NCI-H146 treated with DMSO at 0.1 percent for 48 hours (cell line): Measurements from ENCODE around the gene PRELID2.
"Not testable (repeated sequence)": the region's sequence is repeated elsewhere in the genome, so short reads cannot be mapped to it uniquely, and the experiment has no call there.

Experiments
- DNase-seq: peaks from one replicate; lab custom pipeline; 2025; ENCODE audit not compliant: unreplicated experiment; lab: John Stamatoyannopoulos, UW

PRELID2 gene

DNA sequence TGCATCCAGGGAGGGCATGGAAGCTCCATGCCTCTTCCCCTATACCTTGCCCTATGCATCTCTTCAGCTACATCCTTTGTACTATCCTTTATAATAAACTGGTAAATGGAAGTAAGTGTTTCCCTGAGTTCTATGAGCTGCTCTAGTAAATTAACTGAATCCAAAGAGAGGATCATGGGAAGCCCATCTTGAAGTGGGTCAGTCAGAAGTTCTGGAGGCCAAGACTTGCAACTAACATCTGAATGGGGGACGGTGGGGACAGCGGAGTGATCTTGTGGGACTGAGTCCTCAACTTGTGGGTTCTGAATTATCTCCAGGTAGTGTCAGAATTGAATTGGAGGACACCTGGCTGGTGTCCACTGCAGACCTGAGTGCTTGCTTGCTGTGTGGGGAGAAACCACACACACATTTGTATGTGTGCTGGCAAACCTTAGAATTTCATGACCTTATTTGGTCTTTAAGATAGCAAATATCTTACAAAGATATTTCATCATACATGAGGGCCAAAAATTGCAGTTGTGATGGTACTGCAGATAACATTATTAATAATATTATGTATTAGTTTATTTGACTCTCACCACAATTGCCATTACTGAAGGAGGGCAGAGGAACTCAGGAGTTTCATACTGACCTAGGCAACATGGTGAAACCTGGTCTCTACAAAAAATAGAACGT, 5.5 kb upstream of the PRELID2 start:
- DNase-seq, result no peak

DNA sequence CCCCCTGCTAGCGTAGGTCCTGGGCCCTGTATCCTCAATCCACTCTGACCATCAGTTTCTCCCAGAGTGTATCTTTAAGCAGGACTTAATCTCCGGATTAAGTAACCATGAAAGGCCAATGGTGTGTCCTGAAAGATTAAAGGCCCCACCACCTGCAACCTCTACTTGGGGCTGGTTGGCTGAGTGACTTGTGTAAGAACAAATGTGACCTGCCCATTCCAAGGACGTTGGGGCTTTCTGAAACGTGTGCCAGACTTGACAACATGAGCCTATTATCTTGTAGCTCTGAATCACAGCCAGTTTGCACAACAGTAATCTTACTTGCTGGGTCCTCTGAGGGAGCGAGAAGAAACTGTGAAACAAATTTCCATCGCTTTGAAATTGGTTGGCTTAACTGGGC, 3.1 kb upstream of the PRELID2 start:
- no peak for DNase-seq

DNA sequence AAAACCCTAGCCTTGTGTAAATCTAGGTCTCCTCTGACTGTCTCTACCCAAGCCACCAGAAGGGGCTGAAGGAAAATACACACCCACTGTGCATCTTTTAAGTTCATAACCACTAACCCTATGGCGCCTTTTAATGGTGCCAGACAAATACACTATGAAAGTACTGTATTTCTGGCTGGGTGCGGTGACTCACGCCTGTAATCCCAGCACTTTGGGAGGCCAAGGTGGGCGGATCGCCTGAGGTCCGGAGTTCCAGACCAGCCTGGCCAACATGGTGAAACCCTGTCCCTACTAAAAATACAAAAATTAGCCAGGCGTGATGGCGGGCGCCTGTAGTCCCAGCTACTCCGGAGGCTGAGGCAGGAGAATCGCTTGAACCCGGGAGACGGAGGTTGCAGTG, 1.1 kb upstream of the PRELID2 start:
- DNase-seq, result not testable (repeated sequence)

DNA sequence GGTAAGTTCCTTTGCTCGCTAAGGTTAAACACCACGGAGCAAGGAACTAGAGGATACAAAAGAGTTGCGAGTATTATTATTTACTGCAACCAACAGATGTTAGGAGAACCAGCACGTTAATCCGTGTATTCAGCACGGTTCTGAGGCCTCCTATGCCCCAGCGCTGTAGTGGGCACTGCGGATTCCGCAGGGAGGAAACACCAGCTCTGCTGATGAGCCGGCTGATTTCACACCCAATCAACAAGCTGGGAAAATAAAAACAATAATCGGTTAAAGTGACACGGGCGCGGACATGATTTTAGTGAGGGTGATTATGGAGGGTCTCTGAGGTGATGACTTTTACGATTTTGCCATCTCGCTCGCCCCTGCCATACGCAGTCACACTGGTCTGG, 702 bp upstream of the PRELID2 start:
- DNase-seq, result no peak

DNA sequence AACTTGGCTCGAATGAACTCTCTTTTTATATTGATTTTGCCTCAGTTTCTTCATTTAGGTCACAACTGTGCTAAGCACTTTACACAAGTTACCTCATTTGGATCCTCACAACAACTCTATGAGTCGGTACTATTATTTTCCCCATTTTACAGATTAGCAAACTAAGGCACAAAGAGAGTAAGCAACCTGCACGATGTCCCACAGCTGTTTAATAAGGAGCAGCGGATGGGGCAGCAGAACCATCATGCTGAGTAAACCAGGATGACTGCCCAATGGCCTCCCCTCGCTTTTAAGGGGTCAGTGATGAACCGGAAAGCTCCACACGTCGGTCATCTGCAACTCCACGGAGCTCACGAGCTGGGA, 607 bp downstream of the PRELID2 start:
- no peak for DNase-seq

DNA sequence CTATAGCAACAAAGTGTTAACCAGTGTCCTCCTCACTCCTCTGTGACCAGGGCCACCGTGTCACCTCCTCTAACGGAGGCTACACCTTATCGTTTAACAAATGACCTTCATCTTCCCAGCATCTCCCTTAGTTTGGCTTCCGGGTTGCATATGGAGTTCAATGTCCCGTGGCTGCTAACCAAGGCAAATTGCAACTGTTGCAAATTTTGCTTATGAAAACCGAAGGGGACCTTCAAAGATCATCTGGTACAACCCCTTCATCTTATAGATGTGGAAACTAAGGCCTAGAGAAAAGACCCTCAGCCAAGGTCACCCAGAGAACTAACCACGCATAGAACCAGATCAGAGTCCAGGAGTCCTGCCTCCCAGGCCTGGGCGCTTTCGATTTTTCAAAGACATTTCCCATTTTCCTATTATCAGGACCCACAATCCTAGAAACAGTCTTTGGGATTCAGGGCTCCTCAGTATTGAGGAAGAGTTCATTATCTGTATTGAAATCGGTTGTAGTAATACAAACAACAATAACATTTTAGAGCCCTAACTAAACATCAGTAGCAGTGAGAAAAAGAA, 1.4 kb downstream of the PRELID2 start:
- DNase-seq, result no peak

DNA sequence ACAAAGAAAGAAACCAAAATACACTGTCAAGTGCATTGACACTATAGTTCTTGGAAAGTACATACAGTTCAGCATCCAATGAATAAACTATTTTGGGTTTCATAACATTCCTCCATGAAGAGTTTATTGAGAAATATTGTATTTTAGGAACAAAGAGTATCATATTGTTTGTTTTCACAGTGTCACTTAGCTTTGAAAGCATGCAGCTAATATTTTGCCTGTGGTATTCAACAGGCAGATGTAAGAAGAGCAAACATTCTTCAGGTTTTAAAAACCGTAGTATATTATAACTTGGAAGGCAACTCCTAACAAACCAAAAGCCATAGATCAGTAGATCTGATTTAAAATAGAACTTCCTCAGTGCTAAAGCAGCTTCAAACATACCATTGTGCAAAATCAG, 4.5 kb downstream of the PRELID2 start:
- DNase-seq, result no peak

DNA sequence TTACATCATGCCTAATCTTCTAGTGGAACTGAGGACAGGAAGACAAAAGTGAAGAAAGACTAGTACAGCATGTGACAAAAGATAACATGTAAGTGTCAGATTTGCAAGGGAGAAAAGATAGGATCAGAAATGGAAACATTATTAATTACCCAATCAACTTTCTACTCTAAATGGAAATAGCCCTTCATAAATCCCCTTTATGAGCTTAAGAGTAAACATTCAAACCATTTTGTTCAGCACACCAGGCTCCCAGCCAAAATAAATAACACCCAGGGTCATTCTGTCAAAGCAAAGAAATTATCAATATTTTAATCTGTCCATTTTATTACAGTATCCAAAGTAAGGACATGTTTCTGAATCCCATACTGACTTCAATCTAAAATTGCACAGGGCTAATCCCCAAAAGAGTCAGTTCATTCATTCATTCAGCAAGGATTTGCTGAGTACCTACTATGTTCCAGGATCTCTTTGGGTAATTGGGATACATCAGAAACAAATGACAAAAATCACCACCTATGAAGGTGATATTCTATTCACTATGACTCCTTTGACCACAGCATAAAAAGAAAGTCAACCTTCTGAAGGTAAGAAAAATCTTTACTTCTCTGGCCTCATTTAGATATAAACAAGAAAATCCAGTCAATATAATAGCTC, 5.3 kb downstream of the PRELID2 start:
- no peak for DNase-seq

DNA sequence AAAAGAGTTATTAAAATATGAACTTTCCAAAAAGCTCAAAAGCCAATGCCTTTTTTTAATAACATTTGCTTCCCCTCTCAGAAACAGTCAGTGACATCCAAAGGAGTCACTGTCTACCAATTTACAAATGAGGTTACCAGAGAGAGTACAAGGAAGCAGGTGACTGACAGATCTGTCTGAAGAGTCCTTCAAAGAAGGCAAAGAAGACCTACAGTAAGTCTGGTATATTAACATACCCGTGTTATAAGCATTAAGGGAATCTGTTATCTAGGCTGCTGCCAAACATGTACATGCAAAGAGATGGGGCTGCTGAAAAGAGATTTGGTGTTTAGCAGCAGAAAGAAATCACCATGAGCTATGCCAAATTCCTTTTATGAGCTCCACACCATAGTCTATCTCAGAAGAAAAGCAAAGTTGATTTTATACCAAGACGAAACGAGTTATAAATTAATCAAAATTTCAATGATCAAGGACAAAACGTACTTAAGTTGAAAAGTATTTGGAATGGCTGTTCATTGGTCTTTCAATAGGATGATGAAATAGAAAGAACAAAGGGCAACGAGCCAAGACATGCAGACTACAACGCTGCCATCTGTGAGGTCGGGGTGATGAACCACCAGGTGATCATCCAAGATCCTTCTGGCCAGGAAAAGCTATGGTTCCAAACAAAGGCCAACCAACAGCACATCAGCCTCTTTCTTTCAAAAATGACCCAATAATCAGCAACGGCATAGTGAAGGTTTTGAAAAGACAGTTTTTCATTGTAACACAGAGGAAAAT, 8.1 kb downstream of the PRELID2 start:
- DNase-seq, result no peak

DNA sequence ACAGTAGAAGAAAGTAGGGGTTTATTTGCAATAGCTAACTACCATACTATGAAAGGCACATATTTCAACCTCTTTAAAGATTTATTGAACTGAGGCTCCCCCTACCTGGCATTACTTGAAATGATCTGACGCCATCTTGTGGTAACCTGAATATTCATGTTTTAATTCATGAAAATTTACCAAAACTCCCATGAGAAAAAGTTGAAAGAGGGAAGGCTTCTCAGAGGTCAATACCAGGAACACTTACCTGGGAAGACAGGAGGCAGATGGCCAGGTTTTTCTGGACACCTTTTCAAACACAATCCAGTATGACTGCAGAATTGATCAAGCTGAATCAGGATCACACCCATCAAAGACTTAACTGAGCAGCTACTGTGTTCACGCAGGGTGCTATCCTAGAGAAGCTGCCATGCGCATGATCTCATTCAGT, 9.4 kb downstream of the PRELID2 start:
- DNase-seq, result no peak

DNA sequence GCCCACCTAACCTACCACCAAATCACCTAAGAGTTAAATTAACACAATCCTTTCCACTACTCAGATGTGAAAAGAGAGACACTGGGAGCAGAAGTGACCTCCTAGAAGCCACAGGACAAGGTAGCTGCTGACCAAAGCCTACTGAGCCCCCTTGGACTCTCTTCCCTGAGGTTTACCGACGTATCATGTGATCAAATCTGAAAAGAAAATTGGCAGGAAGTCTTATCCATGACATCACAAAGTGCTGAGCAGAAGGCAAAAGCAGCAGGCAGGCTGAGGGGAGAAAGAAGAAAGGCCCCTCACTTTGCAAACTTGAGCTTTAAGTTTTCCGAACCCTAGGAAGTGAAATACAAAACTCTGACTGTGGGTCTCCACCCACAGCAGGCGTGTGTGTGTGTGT, 11.1 kb downstream of the PRELID2 start:
- no peak for DNase-seq

DNA sequence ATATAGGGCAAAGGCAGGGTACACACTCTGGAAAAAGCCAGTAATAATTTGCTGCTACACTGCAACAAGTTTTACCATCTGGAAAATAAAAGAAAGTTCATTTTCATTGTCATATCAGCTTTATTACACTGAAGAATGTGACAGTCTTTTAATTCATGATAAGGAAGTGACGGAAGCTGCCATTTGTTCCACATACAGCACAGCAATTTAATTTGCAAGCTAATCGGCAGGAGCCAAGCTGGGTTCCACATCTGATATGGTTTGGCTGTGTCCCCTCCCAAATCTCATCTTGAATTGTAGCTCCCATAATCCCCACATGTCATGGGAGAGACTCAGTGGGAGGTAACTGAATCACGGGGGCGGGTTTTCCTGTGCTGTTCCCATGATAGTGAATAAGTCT, 16.5 kb downstream of the PRELID2 start:
- DNase-seq, result no peak

DNA sequence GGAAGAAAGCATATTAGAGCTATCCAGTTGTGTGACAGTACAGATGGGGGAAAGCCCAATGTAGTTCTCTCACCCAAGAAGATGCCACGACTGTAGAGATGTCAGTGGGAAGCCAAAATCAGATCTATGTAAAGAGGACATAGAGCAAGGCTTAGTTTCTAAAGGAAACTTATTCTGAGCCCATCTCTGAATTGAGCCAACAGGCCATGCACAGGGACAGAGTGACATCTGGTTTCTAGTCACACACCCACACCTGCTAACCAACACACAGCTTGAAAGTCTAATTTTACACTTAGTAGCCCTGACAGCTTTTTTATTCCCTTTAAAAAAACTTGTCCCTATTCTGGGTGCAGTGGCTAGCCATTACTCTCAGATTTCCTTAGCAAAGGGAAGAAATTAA, 22.3 kb downstream of the PRELID2 start:
- no peak for DNase-seq

DNA sequence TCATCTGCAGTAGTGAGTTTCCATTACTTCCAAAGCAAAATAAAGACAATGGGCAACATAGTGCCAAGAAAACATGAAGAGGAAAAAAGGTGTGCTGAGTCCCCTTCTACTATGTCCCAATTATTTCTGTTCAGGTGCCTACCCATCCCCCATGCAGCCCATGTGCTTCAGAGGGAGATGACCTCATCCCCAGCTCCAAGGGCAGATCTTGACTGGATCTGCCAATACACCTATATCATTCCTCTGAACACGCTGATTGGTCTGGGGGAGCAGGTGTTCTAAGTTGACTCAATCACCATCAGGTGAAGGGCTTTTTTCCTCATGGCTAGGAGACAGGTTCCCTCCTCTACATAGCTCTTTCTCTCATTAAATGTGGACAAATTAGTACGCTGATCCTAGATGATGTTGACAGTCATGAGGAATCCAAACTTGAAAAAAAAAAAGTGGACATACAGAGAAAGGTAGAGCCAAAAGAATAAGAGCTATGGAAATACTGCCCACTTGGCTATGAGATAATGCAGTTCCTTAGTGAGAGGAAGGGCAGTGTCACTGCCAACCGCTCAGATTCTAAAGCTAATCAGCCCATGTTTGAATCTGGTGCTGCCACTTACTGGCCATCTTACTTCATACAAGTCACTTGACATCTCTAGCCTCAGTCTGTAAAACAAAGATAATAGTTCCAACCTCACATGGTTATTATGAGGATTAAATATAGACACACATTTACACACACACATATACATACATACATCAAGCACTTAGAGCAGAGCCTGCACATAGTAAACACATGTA, 23.1 kb downstream of the PRELID2 start:
- DNase-seq, result no peak

DNA sequence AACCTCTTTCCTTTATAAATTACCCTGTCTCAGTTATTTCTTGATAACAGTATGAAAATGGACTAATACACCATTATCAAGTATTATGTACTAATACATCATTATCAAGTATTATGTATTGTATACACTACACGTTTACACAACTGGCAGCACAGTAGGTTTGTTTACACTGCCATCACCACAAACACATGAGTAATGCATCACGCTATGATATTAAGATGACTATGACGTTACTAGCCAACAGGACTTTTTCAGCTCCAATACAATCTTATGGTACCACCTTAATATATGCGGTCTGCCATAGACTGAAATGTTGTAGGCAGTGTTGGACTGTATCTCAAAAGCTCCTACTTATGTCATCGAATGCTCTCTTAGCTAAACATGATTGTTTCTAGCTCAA, 28.2 kb downstream of the PRELID2 start:
- no peak for DNase-seq

DNA sequence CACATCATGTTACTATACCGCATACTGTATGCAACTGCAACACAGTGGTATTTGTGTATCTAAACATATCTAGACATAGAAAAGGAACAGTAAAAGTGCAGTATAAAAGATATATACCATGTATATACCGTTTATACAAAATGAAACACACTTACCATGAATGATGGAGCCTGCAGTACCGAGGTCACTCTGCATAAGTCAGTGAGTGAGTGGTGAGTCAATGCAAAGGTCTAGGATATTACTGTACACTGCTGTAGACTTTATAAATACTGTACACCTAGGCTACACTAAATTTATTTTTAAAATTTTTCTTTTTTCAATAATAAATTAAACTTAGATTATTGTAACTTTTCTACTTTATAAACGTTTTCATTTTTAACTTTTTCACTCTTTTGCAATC, 29.3 kb downstream of the PRELID2 start:
- no peak for DNase-seq

DNA sequence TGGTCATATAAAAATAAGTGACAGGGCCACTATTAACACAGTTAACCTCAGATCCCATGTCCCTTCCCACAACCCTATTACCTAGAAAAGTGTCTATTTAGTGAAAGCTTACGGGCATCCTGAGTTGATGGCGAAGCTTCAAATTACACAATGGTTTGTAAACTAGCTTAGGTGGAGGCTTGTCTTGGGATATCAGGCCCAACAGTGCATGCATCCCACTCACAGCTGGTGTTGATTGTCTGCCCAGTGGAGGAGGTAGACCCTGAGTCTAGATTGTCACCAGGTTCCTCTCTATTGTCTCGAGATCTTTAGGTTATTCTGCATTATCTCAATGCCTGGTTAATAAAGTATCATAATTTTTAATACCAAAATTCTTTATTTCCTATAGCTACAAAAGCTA, 30.4 kb downstream of the PRELID2 start:
- DNase-seq, result no peak

DNA sequence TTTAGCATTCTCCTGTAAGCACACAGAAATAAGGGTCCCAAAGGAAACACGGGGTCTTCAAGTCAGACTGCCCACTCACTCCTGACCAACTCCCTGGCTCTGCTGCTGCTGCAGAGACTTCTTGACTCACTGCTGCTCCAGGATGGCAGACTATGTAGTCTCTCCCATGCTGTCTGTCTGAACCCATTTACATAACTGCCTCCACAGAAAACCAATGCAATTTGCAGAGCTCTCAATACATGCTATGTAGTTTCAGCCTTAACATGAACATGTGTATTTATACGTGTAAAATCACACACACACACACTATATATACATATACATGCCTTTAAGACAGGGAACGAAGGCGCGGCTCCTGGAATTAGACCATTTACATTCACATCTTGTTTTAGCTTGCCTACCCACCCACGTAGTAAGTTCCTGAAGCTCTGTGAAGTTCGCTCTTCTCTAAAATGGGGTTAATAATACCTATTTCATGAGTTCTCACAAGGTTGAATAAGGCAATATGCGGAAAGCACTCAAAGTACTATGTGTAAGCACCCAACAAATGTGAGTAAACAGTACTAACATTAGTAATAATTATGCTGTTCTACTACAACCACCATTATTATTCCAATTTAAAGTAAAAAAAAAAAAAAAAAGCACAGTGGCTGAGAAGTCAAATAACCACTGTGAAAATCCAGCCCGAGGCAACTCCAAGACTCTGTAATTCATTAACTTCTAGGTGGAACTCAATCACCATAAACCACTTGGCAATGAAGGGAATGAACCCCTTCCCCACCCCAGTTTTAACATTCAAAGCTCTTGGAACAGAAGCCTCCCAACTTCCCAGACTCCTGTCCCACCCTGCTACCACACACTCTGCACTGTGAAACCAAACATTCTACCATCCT, 31.8 kb downstream of the PRELID2 start:
- no peak for DNase-seq

DNA sequence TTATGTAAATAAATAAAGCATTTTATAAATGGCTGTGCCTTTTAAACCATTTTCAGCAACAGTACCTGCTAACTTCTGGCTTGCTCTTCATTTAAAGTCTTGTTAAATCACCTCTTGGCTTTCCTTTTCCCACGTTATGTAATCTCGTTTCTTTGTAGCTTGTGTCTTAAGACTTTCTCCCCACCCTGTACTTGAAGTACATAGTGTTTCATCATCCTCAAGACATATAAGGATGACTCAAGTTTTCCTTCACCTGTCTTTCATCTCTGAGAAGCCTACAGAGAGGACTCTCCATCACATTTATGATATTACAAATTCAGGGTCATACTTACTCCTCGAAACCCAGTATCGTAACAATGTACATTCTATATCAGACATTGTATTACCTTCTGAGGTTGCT, 33.9 kb downstream of the PRELID2 start:
- DNase-seq, result no peak

DNA sequence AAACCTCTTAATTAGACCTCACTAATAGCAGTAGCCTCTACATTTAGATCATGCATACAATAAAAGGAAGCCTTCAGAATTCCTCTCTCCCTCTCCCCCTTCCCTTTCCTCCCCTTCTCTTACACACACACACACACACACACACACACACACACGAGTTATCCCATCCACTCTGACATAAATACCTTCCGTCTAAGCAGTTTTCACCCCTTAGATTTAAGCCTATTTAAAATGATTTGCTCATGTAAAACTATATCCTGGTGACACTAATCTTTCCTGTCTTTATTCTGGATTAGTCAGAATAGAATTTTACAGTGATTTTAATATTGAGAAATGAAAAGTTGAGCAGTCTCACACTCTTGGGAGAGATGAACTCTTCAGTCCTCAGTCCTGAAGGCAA, 35.0 kb downstream of the PRELID2 start:
- no peak for DNase-seq
